ENCODE results near the gene RPS14.

RPS14 gene

DNA sequence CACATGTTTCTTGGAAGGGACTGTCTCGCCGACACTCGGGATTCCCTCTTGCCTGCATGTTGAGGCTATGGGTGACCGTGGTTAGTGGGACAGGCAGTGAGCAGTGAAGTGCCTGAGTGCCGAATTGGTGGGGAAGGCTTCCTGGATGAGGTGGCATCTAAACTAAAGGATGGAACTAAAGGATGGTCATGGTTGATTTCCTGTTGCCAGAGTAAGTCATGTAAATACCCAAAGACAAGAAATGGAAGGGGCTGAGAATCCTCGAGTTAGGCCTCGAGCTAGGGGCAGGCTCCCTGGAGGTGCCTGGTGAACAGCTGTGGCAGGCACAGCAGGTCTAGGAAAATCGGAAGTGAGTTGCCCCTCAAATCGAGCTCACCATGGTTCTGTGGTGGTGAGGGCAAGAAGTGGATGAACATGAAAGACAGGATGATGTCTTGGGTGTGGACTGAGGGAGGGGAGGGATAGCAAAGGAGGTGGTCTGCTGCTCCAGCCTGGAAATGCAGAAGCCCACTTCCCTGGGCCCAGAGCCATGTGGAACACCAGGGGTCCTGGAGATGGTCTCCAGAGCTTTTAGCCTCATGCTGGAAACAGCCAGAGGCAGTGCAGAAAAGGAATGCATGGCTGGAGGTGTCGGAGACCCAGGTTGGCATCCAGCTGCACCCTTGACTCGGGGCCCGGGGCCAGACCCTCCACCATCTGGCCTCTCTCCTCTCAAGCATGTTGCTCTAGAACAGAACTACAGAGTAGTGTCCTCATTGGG, 49.0 kb downstream of the RPS14 start:
- no peak for DNase-seq (ENCODE audit: low read depth)

DNA sequence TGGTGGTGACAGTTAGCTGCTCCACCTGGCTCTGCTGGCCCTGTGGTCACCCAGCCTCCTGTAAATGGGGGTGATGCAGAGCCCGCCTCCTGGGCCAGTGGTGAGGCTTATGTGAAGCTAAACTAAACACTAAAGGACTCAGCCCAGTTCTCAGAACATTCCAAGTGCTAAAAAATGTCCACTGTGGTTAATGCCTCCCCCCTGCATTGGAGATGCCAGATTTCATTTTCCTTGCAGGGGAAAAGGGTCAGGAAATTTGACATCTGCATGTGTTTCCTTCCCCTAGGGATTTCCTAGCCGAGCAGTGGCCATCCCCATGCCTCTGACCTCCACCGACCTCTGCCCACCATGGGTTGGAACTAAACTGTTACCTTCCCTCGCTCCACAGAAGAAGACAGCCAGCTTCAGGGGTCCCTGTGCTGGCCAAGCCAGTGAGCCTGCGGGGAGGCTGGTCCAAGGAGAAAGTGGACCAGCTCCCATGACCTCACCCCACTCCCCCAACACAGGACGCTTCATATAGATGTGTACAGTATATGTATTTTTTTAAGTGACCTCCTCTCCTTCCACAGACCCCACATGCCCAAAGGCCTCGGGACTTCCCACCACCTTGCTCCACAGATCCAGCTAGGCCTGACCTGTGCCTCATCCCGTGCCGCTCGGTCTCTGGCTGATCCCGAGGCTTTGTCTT, 49.9 kb downstream of the RPS14 start:
- no peak for DNase-seq (ENCODE audit: low read depth)

DNA sequence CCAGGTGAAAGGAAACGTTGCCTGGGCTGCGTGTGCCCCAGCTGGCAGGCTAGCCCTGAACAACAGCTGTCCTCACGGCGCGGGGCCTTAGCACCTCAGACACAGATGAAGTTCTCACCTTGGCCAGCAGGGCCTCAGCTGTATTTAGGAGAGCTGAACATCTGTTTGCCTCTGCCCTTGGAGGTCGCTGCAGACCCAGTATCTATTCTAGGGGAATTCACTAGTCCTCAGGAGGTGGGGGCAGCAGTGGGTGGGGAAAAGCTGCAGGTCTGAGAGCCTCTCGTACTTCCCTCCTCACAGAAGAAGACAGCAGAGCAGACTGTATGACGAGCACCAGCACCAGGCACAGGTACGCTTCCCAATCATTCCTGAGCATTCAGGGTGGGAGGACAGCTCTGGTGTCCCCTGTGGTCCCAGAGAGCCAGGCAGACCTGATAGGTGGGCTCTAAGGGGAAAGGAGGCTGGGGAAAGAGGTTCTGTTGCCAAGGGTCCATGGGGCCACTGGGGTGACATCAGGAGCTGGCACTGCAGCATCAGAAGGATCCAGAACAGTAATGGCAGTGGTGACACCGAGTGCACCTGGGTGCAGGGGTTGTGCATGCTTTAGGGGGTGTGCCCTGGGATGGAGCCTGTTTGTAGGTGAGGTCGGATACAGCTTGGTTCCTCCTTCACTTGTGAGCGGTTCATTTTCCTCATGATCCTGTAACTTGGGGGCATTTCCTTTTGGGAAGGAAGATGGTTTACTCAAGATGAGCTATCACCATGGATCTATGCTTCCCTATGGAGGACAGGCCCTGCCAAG, 50.6 kb downstream of the RPS14 start:
- DNase-seq (ENCODE audit: low read depth): no peak

DNA sequence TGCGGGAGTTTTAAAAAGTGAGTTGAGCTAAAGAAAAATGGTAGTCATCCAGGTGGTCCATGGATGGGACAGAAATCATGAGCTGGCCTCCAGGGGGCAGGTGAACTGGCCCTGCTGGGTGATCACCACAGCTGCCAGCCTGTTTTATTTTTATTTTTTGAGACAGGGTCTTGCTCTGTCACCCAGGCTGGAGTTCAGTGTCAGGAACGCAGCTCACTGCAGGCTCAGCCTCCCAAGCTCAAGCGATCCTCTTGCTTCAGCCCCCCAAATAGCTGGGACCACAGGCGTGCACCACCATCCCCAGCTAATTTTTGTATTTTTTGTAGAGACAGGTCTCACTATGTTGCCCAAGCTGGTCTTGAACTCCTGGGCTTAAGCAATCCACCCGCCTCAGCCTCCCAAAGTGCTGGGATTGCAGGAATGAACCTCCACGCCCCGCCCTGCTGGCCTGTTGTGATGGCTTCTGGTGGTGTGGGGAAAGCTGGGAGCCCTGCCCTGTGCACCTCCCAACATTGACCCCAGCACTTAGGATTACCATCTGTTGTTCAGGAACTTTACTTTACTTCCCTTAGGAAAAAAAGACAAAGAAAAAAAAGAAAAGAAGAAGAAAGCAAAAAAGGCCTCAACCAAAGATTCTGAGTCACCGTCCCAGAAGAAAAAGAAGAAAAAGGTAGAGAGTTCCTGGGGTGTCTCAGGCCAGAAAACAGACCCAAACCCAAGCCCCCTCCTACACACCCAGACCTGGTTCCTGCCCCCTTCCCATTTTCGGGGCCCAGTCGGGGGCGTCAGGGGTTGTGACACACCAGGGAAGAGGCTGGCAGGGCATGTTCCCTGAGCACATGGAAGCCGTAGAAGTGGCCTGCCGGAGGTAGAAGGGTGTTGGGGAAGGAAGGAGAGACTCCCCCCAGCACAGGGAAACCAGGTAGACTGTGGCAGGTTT, 51.5 kb downstream of the RPS14 start:
- DNase-seq (ENCODE audit: low read depth): no peak

DNA sequence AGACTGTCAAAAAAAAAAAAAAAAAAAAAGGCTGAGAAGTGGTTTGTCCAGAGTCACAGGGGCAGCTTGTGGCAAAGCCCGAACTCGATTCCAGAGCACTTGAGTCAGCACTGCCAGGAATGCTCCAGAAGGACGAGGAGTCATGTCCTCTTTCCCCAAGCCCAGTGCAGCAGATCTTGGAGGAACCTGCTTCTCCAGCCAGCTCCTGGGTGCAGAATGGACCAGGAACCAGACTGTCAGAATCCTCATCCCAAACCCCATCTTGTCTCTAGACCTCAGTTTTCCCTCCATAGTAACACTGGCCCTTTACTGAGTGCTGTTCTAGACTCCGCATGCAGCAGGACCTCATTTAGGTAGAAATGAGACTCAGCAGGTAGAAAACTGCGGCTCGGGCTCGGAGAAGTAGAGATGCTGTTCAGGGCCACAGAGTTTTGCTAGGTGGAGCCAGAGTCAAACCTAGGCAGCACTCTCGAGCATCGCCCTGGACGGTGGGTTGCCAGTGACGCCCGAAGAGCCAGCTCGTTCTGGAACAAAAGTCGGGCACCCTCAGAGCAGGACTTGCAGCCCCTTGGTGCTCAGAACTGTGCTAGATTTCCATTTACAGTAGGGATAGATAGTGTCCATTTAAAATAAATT, 52.3 kb downstream of the RPS14 start:
- DNase-seq (ENCODE audit: low read depth): no peak

DNA sequence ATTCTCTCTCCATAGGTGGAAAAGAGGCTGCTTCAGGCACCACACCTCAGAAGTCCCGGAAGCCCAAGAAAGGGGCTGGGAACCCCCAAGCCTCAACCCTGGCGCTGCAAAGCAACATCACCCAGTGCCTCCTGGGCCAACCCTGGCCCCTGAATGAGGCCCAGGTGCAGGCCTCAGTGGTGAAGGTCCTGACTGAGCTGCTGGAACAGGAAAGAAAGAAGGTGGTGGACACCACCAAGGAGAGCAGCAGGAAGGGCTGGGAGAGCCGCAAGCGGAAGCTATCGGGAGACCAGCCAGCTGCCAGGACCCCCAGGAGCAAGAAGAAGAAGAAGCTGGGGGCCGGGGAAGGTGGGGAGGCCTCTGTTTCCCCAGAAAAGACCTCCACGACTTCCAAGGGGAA, 53.3 kb downstream of the RPS14 start:
- no peak for DNase-seq (ENCODE audit: low read depth)

DNA sequence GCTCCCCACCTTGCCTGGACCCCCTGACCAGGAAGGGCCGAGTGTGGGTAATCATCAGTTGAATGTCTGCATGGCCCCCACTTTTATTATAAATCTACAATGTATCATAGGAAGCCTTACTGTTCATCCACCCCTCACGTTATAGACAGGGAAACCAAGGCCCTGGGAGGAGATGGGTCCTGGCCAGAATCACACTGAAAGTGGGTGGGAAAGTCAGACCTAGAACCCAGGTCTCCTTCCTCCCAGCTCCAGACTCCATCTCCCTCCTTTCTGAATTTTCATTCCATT, 53.9 kb downstream of the RPS14 start:
- DNase-seq (ENCODE audit: low read depth): no peak

DNA sequence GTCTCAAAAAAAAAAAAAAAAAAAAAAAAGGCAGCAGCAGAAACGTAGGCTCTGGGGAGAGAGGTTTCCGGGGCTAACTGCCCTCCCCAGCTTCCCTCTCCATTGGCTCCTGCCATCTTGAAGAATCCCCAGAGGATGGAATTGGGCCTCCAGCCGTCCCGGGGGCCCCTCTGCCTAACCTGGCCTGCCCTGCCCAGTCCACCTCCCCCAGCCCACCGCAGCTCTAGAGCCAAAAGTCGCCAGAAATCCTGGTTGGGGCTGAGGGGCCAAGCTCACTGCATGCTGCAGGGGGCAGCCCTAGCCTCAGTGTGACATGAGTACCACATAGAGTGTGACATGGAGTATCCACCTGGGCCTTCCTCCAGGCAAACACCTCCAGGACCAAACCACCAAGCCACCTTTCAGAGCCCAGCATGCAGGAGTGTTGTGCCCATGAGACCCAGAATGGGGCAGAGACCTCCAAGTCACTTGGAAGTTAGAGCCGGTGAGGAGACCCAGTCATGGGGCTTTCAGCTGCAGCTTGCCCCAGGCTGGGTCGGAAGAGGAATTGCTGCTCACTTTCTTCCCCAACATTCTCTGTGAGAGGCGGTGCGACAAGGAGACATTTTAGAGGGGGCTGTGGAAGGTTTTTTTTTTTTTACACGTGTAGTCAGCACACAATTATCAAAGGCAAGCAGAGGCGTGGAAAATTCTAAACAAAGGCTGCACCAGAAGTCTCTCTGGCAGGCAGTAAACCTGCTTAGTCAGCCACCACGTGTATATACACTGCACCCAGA, 54.4 kb downstream of the RPS14 start:
- DNase-seq (ENCODE audit: low read depth): no peak

DNA sequence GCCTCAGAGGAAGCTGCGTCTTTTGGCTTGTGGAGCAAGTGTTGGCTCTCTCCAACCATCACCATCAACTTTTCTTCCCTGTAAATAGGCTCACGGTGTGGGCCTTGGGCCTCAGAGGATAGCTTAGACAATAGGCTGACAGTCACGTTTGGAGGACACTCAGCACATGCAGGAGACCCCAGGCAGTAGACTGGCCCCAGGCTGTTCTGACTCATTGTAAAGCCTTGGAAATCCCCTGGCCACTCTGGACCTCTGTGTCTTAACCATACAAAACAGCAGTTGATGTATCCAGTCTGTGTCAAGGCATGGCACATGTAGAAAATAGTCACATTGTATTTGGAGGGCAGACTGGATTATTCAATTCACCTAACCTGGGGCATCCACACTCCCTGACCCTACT, 55.4 kb downstream of the RPS14 start:
- DNase-seq (ENCODE audit: low read depth): no peak

DNA sequence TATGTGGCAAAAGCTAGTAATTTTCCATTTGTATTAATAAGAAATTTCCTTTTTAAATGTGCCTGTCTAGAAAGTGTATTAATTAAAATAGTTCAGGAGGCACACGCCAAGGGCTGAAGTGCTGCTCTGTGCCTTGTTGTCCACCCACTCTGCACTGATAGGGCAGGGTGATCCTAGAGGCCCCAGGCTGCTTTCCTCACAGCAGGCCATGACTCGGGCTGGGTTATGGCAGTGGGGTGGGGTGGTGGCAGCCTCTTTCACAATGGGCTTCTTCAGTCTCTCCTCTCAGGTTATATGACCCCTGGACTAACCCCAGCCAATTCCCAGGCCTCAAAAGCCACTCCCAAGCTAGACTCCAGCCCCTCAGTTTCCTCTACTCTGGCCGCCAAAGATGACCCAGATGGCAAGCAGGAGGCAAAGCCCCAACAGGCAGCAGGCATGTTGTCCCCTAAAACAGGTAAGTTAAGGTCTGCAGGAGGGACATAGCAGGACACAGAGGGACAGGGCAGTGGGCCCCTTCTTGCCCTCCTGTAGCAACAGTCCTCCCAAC, 56.4 kb downstream of the RPS14 start:
- DNase-seq (ENCODE audit: low read depth): no peak

DNA sequence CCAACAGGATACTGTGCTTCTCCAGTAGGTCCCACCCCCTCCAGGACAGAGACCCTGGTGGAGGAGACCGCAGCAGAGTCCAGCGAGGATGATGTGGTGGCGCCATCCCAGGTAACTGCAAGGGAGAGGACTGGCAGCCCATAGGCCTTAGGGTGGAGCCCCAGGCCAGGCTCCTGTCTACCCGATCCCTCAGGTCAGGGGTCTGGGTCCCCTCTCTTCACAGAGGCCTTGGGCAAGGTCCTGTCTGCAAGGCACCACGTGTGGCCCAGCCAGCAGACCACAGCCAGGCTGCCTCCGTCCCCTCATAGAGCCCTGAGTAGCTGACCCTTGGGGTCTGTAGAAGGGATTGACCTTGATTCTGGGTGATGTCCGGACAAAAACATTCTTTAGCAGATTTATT, 56.9 kb downstream of the RPS14 start:
- no peak for DNase-seq (ENCODE audit: low read depth)
